ENCODE data around the gene SCIMP.
"Not testable (repeated sequence)": the region's sequence is repeated elsewhere in the genome, so short reads cannot be mapped to it uniquely, and the experiment has no call there.

SCIMP gene

DNA sequence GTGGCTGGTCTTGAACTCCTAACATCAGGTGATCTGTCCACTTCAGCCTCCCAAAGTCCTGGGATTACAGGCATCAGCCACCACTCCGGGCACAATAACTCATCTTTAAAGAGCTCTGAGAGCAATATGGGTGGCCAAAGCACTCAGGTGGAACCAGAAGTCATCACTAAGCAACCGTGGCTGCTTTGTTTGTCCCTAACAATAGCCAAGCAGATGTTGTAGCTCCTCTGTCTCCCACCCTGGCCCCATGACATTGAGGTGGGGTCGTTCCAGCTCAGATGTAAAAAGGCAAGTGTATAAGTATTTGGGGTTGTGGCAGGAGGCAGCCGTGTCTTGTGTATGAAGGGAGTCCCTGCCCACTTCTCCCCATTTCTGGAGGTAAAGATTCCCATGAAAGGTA lies 3.7 kb upstream of the SCIMP start:
- DNase-seq (ENCODE audit: low read depth, low spot score) = no peak

DNA sequence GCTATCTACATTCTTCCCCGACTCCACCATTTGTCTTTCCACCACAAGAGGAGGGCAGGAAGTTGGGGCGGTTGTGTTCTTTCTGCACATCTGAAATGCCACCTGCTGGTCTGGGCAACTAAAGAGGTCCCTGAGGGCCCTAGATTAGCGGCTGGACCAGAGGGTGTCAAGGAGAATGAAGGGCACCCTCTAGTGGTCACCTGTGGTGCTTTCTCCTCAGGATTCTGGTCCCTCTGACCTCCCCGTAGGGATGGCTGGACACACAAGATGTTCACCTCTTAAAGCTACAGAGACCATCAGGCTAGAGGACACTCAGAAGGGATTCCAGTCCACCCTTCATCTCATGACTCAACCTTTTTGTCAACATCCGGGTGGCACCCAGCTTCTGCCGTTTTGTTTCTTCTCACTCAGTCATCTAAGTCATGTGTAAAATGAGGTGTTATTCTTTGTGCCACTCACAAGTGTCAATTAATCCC lies 2.9 kb upstream of the SCIMP start:
- peak; percentile 44 for DNase-seq (ENCODE audit: low read depth, low spot score)

DNA sequence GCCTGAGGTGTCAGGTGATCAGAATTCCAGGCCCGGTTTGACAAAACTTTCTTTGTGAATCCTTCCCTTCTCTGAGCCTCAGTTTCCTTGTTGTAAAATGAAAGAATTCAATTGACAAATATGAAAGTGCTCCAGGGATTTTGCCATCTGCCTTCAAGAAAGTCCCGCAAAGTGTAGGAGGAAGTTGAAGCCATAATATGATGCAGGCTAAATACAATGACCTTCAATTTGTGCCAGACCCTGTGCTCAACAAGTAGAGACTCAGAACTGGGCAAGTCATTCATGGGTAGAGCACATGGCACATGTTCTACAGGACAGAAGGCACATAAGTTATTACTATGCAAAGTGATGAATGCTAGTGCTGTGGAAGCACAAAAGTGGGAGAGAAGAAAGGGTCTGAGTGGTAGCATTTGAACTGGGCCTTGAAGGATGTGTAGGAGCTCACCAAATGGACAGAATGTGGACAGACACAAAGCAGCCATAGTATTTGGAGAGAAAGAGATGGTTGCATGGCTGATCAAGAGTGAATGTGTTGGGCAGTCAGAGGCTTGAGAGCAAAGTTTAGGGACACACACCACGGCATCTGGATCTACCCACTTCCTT lies 2.4 kb upstream of the SCIMP start:
- no peak for DNase-seq (ENCODE audit: low read depth, low spot score)

DNA sequence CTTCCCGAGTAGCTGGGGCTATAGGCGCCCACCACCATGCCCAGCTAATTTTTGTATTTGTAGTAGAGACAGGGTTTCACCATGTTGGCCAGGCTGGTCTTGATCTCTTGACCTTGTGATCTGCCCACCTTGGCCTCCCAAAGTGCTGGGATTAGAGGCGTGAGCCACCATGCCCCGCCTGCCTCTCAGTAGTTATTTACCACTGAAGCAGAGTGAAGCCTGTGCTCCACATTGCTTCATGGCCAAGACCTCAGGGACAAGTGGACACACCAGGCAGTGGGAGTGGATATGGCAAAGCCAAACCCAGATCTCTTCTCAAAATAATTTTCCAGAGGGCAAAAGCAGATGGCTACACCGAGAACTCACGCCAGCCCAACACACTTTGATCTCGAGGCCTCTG lies 1.2 kb downstream of the SCIMP start:
- not testable (repeated sequence) for DNase-seq (ENCODE audit: low read depth, low spot score)

DNA sequence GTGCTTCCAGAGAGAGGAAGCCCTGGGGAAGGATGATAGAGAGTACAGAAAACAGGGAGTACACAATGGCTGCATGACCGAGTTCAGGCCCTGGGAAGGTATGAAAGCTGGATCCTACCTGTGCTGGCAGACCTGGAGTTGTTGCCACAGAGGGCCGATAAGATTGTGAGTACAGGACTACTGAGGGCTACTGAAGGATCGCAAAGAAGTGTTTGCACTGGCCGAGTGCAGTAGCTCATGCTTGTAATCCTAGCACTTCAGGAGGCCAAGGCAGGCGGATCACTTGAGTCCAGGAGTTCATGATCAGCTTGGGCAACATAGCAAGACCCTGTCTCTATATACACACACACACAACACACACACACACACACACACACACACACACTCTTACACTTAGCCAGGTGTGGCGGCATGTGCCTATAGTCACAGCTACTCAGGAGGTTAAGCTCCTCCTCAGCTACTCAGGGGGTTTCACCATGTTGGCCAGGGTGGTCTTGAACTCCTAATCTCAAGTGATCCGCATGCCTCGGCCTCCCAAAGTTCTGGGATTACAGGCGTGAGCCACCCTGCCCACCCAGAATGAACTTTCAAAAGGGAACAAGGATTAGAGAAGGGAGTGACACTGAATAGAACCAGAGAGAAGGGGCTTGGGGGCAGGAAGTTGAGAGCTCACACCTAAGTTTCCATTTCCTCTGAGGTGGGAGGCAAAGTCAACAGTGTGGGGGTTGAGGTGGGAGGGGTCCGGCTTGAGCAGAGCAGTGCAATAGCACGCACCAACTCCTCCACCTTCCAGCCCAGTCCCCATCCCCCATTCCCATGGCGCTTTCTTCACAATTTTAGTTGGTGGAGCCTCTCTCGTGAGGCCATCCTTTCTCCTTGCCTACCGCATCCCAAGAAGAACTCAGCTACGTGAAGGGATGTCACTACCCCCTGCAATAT lies 7.5 kb downstream of the SCIMP start:
- no peak for DNase-seq (ENCODE audit: low read depth, low spot score)

DNA sequence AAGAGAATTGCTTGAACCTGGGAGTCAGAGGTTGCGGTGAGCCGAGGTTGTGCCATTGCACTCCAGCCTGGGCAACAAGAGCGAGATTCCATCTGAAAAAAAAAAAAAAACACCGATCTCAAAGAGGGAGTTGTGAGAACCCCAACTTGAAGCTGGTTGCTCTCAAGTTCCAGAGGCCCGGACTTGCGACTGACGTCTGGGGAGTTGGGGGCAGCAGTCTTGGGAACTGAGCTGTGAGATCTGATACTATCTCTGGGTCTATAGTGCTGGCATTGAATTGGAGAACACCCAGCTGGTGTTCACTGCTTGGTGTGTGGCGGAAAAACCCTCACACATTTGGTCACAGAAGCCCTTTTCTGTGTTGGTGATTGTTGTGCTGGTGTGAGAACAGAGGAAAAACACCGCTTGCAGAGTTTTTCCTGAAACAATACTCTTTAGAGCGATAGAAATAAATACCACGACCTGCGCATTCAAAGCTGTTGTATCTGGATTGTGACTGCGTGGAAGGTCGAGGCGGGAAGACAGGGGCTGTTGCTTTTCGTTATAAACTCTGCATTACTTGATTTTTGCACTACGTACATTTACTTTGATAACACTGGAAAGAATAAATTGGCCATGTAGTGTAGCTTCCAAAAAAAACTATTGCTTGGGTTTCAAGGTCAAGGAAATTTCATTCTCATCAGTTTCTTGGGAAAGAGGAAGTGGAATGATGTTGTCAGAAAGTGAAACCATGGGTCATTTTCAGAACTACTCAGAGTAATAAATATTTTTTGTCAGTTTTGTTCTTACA lies 8.8 kb downstream of the SCIMP start:
- no peak for DNase-seq (ENCODE audit: low read depth, low spot score)

DNA sequence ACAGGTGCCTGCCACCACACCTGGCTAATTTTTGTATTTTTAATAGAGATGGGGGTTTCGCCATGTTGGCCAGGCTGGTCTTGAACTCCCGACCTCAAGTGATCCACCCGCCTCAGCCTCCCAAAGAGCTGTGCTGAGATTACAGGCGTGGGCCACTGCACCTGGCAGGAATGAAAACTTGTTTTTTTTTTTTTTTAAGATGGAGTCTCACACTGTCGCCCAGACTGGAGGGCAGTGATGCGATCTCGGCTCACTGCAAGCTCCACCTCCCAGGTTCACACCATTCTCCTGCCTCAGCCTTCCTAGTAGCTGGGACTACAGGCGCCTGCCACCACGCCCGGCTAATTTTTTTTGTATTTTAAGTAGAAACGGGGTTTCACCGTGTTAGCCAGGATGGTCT lies 12.7 kb downstream of the SCIMP start:
- DNase-seq (ENCODE audit: low read depth, low spot score) = not testable (repeated sequence)

DNA sequence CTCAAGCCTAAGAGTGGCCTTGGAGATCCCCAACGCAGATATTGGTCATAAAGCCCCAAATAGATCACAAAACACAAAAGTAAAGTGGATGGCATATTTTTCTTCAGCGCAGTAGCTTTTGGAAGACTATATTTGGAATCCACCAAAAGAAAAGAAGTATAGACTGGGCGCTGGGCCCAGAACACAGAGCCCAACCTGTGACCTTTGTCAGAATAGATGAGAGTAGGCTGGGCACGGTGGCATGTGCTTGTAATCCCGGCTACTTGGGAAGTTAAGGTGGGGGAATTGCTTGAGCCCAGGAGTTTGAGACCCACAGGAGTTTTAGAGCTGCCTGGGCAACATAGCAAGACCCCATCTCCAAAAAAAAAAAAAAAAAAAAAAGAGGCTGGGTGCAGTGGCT lies 14.6 kb downstream of the SCIMP start:
- no peak for DNase-seq (ENCODE audit: low read depth, low spot score)

DNA sequence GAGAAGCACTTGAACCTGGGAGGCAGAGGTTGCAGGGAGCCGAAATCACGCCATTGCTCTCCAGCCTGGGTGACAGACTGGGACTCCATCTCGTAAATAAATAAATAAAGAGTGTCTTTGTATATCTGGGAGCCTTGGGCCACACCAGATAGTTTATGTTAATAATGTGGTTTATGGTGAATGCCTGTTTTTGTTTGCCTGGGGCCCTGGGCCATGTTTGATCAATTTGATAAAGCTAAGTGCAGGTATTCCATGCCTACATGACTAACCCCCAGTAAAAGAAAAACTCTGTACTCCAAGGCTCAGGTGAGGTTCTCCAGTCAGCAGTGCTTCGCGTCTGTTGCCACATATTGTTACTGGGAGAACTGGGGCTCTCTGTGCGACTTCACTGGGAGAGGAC lies 15.1 kb downstream of the SCIMP start:
- DNase-seq (ENCODE audit: low read depth, low spot score) = no peak

DNA sequence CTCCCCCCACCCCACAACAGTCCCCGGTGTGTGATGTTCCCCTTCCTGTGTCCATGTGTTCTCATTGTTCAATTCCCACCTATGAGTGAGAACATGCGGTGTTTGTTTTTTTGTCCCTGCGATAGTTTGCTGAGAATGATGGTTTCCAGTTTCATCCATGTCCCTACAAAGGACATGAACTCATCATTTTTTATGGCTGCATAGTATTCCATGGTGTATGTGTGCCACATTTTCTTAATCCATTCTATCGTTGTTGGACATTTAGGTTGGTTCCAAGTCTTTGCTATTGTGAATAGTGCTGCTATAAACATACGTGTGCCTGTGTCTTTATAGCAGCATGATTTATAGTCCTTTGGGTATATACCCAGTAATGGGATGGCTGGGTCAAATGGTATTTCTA lies 17.1 kb downstream of the SCIMP start:
- DNase-seq (ENCODE audit: low read depth, low spot score) = not testable (repeated sequence)

DNA sequence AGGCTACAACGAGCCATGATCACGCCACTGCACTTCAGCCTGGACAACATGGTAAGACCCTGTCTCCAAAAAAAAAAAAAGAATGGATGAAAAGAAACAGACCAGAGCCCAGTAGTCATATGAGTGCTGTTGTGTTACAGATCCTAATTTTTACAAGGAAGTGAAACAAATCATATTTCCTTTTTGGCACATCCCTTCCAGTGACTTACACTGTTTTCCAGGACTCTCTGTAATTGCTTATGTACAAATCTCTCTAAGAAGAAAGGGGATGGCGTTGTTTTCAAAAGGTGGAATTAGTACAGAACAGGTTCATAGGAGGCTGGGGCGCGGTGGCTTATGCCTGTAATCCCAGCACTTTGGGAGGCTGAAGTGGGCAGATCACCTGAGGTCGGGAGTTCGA lies 23.2 kb downstream of the SCIMP start:
- no peak for DNase-seq (ENCODE audit: low read depth, low spot score)

DNA sequence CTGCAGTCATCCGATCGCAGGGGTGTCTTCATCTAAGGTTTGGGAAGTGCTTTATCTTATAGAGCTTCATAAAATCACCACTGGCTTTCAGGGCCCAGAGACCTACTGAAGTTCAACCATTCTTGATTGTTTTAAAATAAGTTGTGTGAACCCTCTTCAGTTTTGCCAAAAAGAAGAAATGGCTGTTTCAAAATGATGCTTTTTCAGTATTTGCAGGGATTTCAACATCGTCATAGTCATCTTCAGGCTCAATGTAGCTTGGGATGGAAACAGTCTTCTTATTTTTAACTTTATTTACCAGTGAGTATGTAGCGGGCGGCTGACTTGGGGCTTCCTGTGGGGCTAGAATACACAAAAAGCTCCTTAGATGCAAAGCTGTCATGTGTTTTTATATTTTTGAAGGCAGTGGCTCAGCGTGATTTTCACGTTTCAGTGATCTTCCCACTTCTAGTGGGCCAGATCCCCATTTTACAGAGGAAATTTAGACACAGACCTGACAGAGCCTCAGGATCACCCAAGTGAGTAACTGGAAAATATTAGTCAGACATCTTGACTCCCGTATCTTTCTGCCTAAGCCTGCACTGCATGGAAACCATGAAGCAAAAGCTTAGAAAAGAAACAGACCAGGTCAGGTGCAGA lies 23.9 kb downstream of the SCIMP start:
- no peak for DNase-seq (ENCODE audit: low read depth, low spot score)

DNA sequence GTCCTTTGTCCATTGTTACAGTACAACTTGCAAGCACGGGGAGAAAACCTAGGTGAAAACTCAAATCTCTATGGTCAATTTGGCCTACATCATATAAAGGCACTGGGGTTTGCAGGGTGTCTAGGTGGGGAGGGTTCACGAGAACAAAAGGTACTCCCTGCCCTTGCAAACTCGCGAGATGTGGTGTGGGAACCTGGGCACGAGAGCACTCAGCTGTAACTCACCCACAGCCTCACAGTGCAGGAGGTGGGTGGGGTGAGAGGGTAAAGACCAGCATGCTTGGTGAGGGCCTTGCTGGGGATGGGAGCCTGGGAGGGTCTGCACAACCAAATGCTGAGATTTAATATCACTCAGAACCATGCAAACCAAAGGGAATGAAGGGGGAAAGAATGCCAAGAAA lies 24.6 kb downstream of the SCIMP start:
- DNase-seq (ENCODE audit: low read depth, low spot score) = no peak

DNA sequence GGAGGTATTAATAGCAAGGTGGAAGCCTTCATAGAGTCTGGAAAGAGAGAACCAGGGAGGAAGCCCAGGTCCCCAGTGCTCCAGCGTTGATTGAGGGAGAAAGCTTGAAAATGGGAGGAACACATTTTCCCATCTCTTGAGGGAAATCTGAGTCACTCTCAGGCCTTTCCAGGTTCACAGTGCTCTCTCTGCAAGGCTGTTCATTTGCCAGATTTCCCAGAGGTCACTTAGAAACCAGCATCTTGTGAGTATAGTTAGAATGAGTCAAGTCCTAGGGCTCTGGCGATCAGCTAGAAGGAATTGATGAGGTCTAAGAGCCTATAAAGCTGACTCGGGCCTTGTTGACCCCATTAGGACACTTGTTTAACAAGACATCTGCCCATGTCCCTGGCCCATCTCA lies 25.3 kb downstream of the SCIMP start:
- DNase-seq (ENCODE audit: low read depth, low spot score) = peak; percentile 48

DNA sequence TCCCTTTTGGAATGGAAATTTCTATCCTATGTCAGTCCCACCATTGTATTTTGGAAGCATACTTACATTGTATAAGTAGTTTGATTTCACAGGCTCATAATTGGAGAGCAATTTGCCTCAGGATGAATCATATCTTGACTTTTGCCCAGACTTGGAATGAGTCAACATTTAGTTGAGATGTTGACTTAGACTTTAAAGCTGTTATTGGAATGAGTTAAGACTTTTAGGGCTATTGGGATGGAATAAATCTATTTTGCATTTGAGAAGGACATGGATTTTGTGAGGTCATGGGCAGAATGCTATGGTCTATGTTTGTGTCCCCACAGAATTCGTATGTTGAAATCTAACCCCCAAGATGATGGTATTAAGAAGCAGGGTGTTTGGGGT lies 30.8 kb downstream of the SCIMP start:
- peak; percentile 46 for DNase-seq (ENCODE audit: low read depth, low spot score)

DNA sequence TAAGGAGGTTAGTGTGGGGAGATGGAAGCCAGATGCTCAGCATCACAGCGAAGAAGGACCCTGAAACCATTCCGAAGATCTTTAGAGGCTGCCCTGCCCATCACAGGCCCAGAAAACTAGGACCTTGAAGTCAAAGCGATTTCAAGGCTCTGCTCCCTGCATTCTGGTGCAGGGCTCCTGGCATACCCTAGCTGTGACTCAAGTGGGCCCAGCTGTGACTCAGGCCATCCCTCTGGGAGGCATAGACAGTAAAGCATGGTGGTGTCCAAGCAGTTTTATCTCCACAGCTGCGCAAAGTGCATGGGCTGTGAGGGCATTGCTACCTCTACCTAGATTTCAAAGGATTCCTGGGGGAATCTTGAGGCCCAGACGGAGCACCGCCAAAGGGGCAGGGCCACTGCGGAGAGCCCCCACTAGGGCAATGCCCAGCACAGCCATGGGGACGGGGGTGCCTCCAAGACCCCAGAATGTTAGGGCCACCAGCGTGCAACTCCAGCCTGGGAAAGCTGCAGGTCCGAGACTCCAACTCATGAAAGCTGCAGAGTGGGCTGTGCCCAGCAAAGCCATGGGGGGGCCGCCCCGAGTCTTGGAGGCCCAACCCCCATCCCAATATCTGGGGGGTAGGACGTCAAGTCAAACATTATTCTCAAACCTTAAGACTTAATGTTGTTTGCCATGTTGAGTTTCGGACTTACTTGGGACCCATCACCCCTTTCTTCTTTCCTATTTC lies 31.3 kb downstream of the SCIMP start:
- DNase-seq (ENCODE audit: low read depth, low spot score) = peak; percentile 15

DNA sequence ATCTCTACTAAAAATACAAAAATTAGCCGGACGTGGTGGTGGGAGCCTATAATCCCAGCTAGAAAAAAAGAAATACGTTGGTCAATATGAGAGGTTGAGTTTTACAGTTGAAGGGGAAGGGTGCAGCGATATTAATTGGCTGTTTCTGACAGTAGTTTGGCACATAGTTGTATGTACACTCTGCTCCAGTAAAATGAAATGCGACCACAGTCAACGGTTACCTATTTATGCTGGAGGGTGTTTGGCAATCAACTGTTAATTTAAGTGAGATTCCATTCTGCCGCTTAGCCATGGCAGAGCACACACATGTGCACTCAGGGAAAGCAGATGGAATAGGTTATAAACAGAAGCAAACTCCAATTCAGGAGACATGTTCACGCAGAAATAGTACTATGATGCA lies 33.6 kb downstream of the SCIMP start:
- DNase-seq (ENCODE audit: low read depth, low spot score) = no peak

DNA sequence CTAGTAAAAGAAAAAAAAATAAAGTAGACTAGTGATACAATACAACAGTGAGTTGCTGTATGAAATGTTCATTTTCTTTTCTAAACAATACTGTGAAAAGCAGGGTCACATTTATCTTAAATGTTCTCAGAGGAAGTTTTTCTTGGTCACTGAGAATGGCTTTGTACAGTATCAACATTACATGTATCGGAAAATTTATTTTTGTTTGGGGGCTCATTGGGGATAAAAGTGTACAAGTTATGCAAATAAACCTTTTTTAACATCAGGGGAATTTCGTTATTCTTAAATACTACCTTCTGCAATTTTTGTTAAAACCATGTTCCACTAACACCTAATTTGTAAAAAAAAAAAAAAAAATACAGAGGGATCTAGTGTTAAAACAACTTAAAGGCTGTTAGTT lies 34.3 kb downstream of the SCIMP start:
- no peak for DNase-seq (ENCODE audit: low read depth, low spot score)

DNA sequence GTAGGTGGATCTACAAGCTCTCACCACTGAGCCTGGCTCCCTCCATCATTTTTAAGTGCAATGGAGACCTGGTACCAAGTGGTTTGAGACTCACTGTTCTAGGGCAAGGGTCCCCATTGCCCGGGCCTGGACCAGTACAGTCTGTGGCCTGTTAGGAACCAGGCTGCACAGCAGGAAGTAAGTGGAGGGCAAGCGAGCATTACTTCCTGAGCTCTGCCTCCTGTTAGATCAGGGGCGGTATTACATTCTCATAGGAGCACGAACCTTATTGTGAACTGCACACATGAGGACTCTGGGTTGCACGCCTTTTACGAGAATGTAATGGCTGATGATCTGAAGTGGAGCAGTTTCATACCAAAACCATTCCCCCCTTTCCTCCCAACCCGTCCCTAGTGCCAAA lies 36.2 kb downstream of the SCIMP start:
- no peak for DNase-seq (ENCODE audit: low read depth, low spot score)

DNA sequence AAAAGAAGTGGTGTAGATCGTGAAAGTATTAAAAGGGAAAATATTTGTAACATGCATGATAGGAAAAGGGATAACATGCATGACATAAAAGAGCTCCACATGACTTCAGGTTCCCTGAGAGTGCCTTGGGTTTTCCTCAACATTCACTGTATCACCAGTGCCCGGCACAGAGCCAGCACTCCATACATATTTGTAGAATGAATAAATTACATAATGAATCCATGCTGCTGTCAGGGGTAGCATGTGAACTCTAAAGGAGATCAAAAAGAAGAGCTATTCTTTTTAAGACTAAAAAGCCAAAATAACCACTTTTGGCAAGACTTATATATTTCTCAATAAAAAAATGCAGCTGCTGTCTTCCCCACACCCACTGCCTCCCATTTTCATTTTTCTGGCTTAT lies 40.3 kb downstream of the SCIMP start:
- DNase-seq (ENCODE audit: low read depth, low spot score) = no peak

All from astrocyte of the hippocampus (primary cell).